Activated T-cell treated with anti-CD3 and anti-CD28 coated beads, Interleukin-2, amount 50 U/mL, for 48 hours (primary cell): ENCODE results near the gene IL3.

Experiments used
- DNase-seq, 2 experiments: peaks; one replicate each; pipeline ENCODE4 v3.0.0-alpha.2; 2020

IL3 gene

DNA sequence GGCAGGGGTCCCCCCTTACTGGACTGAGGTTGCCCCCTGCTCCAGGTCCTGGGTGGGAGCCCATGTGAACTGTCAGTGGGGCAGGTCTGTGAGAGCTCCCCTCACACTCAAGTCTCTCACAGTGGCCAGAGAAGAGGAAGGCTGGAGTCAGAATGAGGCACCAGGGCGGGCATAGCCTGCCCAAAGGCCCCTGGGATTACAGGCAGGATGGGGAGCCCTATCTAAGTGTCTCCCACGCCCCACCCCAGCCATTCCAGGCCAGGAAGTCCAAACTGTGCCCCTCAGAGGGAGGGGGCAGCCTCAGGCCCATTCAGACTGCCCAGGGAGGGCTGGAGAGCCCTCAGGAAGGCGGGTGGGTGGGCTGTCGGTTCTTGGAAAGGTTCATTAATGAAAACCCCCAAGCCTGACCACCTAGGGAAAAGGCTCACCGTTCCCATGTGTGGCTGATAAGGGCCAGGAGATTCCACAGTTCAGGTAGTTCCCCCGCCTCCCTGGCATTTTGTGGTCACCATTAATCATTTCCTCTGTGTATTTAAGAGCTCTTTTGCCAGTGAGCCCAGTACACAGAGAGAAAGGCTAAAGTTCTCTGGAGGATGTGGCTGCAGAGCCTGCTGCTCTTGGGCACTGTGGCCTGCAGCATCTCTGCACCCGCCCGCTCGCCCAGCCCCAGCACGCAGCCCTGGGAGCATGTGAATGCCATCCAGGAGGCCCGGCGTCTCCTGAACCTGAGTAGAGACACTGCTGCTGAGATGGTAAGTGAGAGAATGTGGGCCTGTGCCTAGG is 13.0 kb downstream of the IL3 start, which contains the start of gene CSF2:
Gene CSF2, plus strand, starts transcription at position 559 of the 783 bp plus-strand sequence. Its CDS starts 35 bp downstream, at position 594.
- DNase-seq = peak; percentile 44 to 55

DNA sequence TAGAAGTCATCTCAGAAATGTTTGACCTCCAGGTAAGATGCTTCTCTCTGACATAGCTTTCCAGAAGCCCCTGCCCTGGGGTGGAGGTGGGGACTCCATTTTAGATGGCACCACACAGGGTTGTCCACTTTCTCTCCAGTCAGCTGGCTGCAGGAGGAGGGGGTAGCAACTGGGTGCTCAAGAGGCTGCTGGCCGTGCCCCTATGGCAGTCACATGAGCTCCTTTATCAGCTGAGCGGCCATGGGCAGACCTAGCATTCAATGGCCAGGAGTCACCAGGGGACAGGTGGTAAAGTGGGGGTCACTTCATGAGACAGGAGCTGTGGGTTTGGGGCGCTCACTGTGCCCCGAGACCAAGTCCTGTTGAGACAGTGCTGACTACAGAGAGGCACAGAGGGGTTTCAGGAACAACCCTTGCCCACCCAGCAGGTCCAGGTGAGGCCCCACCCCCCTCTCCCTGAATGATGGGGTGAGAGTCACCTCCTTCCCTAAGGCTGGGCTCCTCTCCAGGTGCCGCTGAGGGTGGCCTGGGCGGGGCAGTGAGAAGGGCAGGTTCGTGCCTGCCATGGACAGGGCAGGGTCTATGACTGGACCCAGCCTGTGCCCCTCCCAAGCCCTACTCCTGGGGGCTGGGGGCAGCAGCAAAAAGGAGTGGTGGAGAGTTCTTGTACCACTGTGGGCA is 13.8 kb downstream of the IL3 start:
- peak; percentile 31 for DNase-seq

DNA sequence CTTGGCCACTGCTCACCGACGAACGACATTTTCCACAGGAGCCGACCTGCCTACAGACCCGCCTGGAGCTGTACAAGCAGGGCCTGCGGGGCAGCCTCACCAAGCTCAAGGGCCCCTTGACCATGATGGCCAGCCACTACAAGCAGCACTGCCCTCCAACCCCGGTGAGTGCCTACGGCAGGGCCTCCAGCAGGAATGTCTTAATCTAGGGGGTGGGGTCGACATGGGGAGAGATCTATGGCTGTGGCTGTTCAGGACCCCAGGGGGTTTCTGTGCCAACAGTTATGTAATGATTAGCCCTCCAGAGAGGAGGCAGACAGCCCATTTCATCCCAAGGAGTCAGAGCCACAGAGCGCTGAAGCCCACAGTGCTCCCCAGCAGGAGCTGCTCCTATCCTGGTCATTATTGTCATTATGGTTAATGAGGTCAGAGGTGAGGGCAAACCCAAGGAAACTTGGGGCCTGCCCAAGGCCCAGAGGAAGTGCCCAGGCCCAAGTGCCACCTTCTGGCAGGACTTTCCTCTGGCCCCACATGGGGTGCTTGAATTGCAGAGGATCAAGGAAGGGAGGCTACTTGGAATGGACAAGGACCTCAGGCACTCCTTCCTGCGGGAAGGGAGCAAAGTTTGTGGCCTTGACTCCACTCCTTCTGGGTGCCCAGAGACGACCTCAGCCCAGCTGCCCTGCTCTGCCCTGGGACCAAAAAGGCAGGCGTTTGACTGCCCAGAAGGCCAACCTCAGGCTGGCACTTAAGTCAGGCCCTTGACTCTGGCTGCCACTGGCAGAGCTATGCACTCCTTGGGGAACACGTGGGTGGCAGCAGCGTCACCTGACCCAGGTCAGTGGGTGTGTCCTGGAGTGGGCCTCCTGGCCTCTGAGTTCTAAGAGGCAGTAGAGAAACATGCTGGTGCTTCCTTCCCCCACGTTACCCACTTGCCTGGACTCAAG is 14.6 kb downstream of the IL3 start:
- DNase-seq = peak in 1 of 2 experiments; percentile 71

DNA sequence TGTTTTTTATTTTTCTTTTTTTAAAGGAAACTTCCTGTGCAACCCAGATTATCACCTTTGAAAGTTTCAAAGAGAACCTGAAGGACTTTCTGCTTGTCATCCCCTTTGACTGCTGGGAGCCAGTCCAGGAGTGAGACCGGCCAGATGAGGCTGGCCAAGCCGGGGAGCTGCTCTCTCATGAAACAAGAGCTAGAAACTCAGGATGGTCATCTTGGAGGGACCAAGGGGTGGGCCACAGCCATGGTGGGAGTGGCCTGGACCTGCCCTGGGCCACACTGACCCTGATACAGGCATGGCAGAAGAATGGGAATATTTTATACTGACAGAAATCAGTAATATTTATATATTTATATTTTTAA is 15.2 kb downstream of the IL3 start:
- DNase-seq = no peak

DNA sequence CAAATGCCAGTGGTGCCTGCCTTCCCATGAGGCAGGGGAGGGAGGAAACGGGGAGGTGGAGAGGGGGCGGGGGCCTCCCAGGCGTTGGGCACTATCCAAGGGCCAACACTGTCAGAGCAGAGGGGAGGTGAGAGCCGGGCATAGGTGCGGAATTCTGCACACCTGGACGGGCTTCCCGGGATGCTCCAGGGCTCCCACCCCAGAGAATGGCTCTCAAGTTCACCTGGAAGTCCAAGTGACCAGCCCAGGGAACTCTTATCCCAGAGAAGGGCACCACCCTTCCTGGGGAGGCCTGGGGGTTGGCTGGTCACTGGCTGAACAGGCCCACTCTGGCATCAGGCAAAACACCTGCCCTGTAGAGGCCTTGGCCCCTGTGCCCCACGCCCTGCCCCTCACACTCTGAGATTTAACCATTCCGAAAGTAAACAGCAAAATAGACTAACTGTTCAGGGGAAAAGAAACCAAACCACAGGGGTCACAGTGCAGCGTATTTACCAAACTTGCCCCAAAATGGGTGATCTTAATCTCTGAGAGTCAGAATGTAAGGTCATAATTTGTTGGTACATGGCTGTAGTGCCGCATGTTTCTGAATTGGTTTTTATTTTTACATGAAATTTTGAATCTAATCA is 15.9 kb downstream of the IL3 start:
- DNase-seq = peak; percentile 44

DNA sequence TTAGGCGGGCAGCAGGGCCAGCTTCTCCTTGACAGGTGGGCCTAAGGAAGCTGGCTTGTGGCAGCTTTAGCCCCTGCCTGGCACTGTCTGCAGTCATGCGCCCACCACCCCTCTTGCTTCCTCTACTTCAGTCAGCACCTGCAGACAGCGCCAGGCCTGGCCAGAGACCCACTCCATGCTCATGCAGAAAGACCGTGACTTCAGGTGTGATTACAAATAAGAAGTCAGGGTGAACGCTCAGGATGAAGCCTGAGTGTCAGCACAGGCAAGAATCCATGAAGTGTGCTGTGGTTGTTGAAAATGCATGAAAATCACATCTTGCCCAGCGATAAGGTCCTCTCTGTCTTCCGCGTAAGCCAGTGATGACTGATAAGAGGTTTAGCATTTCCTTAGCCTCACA is 16.5 kb downstream of the IL3 start:
- peak in 1 of 2 experiments; percentile 52 for DNase-seq

DNA sequence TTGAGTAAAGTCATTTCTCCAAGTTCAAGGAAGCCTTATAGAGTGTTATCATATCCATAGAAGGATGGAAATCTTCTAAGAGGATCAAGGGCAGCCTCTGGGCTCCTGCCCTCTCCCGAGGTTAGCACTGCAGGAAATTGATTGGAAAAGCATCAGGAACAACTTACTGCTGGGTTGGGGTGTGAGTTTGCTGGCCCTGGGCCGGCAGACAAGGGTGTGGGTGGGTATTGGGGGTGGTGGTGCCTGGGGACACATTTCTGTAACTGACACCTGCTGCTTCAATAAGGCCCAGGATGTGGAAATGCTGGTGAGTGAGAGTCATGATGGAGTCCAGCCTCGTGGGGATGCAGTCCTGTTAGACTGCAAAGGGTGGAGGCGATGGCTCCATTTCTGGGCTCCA is 18.6 kb downstream of the IL3 start:
- no peak for DNase-seq

DNA sequence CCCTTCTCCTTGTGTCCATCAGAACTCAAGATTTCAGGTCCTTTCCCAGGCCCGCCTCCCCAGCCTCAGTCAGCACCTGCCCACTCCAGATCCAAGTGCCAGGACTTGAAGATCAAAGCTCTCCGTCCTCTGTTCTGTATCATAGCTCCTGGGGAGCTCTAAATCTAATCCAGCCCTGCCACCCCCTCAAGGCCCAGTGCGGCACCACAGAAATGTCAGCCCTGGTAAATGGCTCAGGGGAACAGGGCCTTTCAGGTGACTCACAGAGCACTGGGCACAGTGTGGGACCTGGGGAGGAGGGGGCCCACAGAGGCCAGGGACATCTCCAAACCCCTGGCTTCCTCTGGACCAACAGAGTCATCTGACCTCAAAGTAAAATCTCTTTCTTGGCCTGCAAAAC is 19.2 kb downstream of the IL3 start:
- DNase-seq = no peak

DNA sequence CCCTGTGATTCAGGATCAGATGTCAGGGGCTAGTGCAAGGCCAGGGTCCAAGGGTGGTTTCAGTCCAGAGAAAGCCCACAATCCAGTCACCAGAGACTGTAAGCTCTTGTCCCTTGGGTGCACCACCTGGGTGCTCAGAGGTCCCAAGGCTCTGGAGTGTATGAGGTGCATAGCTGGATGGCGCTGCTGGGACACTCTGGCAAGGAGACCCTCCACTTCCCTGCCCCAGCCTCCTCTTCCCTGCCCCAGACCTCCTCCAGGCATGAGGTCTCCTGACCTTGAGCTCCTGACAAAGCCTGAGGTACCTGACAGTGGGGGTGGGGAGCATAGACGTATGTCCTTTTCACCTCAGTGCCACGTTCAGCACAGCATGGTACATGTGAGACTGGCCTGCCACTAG is 20.1 kb downstream of the IL3 start:
- DNase-seq = no peak

DNA sequence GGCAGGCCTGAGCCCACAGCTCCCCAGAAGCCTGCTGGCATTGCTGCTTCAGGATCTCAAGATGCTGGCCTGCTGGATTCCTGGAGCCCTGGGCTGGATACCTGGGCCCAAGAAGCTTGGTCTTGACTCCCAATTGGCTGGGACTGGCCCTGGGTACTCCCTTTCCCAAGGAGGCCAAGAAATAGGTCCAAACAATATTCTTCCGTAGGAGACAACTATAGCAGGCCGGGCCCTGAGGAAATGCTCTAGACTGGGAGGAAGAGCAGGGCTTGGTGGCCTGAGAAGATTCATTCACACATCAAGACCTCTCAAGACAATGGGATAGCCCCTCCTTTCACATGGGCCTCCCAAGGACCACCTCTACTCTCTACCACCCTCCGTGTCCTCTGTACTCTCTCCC is 21.0 kb downstream of the IL3 start:
- no peak for DNase-seq

DNA sequence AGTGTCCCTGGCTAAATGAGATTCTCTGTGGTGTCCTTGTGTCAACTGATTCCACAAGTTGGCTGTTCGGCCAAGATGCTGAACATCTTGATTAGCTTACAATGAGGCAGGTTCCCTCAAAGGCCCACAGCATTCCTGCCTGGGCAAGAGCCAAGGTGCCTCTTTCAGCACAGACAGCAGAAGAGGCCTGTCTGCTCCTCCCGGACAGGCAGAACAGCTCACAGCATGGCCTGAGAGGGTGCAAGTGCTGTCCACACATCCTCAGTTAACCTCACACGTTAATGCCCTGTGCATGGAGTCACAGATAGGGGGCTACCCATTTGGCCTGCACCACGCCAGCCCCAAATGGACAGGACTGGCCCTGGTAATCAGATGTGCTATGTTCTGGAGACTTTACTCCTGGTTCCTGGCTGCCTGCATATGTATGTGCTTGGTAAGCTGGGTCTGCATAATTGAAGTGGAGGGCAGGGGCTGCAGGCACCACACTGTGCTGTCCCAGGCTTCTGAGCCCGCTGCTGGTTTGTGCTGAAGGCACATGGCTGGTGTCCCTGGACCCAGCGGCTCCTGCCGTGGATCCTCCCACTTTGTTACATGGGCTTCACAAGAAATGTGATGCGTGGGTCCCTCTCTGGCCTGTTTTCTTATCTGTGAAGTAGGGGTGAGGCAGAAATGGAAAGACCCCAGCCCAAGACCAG is 22.0 kb downstream of the IL3 start:
- peak in 1 of 2 experiments; percentile 40 for DNase-seq

DNA sequence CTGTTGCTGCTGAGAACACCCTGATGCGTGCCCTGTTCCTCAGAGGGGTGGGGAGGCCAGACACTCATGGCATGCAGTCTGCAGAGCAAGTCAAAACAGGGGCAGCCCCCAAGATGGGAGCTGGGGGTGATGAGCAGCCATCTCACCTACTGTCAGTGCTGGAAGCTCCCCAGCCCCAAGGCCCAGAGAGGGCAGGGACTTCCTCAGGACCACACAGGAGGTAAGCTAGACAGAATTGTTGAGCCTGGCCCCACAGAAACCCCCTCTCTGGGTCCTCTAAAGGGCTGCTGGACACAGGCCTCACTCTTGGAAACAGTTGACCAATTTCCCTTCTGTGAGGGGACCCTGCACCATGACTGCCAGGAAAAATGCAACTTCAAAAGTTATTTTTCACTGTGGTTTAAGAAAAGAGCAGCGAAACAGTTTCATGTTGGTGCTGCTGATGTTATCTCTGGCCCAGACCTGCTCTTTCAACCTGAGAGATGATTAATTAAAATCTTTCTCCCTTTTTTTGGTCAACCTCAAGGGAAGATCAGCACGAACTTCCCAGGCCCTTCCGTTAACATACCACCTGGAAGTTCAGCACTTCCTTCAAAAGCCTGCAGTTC is 22.7 kb downstream of the IL3 start:
- DNase-seq = peak; percentile 77 to 79

DNA sequence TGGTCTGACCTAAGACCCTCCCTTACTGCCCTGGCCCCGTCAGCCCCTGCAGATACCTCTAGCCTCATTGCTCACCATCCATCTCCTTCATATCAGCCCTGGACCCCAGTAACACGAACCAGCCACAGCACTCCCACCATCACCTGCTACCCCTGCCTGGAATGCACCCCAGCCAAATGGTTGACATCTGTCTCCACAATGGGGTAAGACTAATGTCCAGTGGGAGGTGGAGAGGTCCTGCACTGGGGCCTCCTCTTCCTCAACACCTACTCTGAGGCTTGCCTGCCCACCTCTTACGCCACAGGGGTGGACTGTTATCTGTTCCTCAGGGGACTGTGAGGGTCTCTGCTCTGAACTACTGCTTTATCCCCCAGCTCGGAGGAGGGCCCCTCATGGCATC is 25.2 kb downstream of the IL3 start:
- no peak for DNase-seq

DNA sequence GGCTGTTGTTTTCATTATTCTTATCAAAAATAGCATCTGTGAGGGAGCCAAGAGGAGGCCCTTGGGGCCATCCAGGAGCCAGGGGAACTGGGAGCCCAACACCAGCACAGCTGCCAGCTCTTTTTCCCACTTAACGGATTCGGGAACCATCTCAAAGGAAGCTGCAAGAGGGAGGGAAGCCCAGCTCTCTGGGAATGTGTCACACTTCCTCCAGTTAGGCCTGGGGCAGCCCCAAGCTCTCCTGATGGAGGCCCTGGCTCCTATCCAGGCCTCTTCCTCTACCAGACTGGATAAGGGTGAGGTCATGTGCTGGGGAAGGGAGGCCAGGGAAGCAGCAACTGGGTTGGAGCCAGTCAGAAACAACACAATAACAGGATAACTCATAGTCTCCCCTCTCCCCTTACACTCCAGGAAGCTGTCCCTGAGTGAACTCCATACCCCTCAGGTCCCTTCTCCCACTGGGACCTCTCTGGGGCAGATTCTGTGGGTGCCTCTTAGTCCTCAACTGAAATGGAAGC is 25.9 kb downstream of the IL3 start:
- no peak for DNase-seq

DNA sequence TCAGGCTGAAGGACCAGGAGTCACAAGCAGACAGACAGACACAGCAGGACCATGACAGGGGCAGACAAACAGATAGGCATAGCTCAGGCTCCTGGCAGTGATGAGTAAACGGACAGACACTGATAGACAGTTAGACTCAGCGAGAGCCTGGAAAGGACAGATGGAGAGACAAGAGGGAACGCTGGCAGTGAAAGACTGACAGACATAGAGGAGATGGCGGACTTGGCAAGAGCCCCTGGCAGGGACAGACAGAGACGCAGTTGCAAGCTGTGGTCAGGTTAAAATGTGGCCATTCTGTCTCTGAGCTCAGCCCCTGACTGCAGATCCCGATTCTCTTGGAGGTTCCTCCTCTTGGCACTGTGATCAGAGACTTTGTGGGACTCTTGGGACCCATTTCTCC is 26.7 kb downstream of the IL3 start:
- DNase-seq = no peak

DNA sequence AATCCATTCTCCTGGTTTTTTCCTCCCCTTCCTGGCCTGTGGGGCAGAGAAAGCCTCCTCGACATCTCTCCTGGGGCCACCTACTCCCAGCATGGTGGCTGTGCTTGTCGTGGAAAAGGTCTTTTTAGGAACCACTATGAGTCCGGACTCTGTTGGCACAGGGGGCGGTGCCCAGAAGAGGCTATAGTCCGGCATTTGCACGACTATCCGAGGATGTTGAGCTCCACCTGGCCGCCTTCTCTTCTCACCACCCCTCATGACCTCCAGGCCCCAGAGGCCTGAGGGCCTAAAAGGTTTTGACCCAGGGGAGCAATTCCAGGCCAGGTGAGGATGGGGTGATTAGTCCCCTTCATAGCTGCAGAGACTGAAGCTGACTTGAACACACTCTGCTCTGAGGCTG is 27.2 kb downstream of the IL3 start:
- no peak for DNase-seq

DNA sequence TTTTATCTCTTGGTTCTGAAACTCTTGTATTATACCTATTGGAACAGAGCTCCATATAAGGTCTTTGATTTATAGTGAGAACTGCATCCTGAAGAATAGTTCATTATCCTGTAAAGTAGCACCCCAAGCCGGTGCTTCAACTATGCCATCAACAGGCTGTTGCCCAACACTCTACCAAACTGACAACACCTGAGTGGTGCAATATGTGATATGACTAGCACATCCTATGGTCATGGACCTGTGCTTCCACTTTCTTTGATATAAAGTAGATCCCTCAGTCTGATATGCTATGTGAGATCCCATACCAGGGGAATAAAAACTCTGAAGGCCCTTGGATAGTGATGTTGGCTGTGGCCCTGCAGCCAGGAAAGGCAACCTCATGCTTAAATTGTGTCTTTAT is 28.9 kb downstream of the IL3 start:
- no peak for DNase-seq

DNA sequence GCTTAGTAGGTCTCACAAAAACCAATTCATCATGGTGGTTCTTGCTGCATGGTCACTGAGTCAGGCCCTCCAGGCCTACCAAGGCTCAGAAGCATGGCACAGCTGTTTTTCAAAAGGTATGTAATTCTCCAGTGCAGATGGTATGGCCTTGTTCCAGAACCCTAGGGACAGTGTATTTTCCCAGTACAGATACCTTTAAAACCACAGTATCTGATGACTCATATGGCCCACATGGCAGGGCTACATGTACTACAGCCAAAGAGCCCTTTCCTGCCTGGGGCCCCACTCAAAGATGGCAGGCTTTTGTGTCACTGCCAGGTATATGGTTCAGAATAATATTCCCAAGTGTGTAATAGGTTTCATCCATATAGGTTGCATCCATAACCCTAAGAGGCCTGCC is 29.7 kb downstream of the IL3 start:
- DNase-seq = peak in 1 of 2 experiments; percentile 36

DNA sequence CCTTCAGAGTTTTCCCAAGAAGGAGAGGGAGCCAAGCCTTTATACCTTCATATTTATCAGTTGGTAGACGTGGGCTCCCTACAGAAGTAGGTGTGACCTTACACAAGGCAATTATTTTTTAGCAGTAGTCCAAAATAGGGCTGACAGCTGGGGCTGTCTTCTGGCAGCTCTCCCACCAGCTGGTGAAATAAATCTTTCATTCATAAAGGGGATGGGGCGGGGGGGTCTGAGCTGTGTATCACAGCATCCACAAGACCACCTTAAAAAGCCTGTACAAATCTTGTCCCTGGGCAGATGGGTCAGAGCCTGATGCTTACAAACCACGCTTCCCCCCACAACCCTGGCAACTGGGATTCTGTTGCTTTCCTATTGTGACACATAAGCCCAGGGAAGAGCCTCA is 32.8 kb downstream of the IL3 start:
- no peak for DNase-seq

DNA sequence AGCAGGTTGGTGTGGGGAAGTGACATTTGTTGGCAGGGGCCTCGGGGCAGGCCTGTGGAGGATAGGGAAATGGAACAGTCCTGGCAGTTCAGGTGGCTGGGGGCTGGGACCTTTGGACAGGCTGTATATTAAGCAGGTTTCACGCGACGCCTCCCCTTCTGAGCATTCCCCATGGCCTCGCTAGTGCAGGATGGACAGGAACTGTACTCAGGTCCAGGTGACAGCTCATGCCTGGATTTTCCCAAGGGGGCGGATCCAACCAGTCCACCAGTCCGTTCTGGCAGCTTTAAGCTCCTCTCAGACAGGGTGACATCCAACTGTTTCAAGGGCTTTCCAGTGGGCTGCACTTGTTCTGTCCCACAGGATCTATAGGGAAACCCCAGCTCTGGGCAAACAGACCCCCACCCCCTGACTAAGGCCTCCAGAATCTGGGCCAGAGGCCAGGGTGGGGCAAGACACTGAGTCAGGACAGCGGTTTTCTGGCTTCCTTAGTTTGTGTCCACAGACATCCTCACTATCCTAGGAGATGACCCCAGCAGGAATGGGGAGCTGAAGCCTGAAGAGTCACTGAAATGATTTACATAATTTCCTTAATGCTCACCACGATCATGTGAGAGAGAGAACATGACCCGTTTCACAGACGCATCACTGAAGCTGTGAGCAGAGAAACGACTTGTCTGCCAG is 34.1 kb downstream of the IL3 start:
- peak; percentile 18 to 33 for DNase-seq

DNA sequence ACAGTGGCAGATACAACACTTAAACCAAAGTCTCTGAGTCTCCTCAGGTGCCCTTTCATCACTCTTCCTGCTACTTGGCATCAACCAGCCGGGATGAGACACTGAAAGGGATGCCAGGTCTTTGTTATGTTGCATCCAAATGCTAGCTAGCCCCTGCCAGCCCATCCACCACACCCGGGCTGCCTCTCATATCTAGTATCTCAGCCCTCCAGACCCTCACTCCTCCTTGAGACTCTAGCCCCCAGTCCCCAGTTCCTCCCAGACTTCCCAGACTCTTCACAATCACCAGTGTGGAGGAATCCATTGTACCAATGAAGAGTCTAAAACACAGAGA is 34.6 kb downstream of the IL3 start:
- no peak for DNase-seq
